ENCODE results near the gene GDPD5.

Gene GDPD5

DNA sequence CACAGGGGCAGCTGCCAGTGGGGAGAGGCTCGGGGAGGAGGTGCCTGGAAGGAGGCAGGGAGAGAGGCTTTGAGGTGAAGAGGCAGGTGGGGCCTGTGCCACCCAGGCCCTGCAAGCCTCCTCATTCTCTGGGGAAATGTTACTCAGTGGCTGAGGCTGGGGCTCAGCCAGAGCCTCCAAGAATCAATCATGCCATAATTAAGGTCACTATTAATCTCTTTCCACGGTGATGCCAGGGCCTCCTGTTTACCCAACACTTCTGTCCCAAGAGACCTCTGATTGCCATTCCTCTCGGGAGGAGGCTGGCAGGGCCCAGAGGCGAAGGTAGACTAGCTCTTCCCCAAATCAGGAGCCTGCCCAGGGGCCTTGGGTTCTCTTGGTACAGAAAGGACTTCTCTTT is 38.4 kb downstream of the GDPD5 start:
- no peak for DNase-seq (ENCODE audit: low spot score)

DNA sequence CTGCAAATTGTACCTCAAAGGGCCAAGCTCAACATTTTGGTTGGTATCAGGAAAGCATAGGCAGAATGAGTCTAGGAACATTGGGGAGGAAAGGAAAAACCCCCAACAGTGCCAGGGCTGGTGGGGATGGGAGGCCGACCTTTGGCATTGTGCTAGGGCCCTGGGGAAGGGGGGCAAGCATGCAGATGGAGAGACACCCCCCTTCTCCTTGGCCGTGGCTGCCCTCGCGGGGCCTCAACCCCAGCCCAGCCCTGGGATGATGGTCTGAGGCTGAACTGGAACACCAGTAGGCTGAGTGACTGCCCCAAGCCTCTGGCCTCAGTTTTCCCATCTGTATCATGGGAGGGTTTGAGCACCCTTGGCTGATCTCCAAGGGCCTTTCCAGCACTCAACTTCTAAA is 40.0 kb downstream of the GDPD5 start:
- no peak for DNase-seq (ENCODE audit: low spot score)

DNA sequence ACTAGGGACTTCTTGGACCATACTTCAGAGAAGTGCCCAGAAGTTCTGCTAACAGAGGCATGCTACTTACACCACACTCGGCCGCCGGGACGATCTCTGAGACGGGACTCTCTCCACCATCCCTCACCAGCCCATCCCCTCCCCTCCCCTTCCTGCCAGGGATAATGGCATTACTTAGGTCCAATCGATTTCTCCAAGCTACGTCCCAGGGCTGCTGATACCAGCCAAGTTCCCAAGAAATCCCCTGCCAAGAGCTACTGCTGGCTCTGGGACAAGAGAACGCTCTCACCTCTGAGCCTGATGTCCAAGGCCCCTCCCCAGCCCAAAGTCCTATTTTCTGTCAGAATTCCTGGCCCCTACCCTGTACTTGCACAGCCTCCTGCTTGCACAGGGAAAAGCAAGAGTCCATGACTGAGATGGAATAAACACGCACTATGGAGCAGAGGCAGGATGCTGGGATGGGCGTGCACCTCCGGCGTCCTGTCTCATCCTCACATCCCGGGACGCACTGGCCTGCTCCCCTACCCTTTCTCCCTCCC is 42.7 kb downstream of the GDPD5 start:
- no peak for DNase-seq (ENCODE audit: low spot score)

DNA sequence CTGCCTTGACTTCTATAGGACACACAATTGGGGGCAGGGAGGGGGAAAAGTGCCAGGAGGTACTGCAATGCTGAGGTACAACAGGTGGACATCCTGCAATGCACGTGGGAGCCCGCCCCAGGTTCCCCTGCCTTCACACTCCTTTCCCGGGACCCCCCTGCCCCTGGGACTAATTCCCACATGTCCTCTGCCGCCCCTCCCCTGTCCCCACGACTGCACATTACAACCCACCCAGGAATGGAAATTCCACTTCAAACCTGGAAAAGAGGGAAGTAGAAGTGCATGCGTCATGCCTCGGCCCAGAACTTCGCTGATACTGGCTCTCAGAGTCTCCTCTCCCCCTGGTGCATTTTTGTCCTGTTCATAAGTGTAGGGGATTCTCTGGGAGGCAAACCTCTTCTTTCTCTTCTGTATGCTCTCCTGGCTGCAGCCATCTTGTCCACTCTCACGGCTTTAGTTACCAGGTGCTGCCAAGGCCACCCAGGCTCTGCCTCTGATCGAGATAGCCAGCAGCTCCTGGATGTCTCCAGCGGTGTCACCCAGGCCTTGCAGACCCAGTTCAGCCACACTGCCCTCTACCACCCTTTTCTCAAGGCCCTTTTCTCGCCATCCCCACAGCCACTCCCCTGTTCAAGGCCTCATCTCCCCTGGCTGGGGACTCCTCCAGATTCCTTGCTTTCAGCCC is 43.7 kb downstream of the GDPD5 start:
- no peak for DNase-seq (ENCODE audit: low spot score)

DNA sequence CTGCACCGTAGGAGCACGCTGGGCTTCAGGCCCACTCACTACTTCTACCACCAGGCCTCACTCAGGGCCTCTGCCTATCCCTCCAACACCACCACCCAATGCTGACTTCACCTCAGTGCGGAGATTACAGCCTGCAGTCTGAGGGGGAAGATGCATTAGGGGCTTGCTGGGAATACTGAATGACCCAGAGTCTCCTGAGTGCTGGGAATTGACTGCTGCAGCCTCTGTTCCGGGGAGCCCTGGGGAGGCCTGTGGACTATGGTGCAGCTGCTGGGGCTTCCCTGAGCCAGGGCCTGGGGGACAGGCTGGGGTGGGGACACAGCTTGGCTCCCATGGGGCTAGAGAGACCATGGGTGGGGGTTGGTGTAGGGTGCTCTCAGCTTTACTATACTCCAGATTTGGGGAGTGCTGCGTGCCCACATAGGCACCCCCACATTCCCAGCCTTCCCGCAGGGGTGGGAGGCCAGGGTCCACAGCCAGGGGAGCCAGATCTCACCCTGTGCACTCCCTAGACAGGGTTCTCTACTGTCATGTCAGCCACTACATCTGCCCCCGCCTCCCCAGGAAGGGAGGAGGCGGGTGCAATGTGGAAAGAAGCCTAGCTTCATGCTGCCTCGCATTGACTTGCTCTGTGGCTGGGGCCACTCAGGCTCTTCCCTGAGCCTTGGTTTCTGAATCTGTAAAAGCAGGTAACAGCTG is 44.4 kb downstream of the GDPD5 start:
- DNase-seq (ENCODE audit: low spot score), result no peak

DNA sequence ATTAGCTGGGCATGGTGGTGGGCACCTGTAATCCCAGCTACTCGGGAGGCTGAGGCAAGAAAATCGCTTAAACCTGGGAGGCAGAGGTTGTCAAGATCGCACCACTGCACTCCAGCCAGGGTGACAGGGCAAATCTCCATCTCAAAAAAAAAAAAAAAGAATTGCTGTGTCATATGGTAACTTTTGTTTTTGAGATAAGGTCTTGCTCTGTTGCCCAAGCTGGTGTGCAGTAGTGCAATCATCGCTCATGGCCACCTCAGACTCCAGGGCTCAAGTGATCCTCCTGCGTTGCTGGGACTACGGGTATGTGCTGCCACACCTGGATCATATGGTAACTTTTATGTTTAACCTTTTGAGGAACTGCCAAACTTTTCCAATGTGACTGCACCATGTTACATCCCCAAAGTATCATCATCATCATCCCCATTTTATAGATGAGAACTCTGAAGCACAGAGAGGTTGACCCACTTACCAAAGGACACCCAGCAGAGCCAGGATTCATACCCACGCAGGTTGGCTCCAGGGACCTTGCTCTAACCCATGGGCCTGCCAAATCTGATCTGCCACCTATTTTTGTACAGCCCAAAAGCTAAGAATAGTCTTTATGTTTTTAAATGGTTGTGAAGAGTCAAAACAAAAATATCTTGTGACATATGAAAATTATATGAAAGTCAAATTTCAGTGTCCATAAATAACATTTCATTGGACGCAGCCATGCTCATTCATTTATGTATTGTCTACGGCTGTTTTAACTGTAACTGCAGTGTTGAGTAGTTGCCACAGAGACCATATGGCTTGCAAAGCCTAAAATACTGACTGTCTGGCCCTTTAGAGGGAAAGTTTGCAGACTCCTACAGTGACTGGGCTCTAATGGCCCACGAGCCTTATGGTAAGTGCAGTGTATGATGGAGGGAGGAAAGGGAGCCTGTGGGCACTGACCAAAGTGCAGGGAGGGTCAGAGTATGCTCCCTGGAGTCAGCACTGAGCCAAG is 45.3 kb downstream of the GDPD5 start:
- no peak for DNase-seq (ENCODE audit: low spot score)

DNA sequence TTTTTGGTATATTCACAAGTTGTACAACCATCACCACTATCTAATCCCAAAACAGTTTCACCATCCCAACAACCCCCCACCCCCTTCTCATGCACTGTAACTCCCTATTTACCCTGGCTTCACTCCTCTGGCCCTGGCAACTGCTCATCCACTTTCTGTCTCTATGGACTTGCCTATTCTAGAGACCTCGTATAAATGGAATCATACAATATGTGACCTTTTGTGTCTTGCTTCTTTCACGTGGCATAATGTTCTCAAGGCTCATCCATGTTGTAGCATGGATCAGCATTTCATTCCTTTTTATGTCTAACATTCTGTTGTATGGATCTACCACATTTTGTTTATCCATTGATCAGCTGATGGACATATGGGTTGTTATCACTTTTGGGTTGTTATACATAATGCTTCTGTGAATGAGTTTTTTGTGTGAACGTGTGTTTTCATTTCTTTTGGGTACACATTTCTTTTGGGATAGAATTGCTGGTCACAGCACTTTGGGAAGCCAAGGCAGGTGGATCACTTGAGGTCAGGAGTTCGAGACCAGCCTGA is 46.1 kb downstream of the GDPD5 start:
- no peak for DNase-seq (ENCODE audit: low spot score)

DNA sequence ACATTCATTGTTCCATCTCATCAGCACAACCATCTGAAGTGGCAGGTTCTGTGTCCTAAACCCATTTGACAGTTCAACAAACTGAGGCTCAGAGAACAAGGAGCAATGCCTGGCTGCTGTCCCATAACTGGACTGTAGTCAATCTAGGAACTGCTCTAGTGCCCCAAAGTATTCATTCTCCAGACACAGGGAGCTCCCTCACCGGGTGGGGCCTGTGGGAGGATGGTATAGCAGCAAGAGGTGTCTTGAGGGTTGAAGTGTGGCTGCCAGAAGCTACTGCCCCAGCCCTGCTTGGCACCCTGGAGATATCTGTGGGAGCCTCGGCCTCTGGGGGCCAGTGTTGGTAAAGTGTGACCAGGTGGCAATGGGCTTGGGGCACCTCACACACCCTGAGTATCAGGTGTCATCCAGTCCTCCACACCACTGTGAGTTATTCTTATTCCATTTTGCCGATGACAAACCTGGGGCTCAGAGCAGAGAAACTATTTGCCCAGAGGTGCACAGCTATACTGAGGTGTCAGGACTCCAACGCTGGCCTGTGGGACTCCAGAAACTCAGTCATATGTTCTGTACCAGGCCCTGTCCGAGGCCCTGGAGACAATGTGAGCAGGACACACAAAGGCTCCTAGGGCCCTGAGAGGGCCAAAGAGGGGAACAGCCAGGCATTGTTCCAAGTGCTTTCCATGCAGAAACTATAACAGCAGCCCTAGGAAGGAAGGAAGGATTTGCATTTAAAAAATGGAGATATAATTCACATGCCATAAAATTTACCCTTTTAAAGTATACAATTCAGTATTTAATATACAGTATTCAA is 46.8 kb downstream of the GDPD5 start:
- DNase-seq (ENCODE audit: low spot score), result no peak

DNA sequence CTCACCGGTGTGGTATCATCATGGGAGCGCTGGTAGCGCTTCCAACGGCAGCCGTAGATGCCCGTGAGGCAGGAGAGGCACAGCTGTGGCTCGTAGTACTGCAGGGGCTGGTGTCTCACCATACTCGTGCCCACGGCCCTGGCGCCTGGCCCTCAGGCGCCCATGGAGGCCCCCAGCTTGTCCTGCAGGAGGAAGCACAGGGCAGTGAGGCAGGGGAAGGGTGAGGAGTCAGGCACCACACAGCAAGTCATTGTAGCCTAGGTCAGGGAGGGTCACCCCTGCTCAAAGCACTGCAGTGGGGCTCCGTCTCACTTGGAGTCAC is 48.2 kb downstream of the GDPD5 start:
- no peak for DNase-seq (ENCODE audit: low spot score)

DNA sequence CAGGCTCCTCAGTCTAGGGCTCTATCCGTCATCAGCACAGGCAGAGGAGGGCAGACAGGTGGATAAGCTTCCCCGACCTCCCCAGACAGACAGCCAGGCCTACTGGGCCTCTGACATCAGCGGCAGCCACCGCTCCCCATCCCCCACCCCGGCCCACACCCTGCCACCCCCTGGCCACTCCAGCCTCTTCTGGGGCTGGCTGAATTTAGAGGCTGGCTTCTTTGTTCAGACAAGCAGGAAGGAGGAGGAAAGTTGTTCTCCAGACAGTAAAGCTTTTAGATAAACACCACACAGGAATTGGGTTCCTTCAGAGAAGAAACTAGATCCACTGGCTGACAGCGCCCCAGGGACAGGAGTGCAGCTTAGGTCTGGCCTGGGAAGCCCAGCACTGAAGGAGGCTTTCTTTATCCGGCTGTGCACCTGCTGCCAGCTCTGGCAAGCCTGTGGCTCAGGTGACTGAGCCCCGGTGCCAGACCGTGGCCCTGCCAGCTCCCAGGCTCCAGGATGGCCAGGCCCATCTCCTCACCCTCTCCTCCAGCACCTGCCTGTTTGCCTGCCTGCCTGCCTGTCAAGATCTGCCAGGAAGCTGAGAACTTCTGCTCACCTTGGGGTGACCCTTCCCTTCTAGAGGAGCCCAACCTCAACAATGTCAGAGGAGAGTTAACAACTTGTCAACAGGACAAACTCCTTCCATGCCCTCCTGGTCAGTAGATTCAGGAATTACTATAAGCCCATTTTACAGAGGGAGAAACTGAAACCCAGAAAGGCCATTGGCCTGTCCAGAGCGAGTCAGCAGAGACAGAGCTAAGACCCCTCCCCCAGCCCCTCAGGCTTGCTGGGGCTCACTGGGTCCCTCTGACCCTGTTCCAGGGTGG is 48.8 kb downstream of the GDPD5 start:
- DNase-seq (ENCODE audit: low spot score), result no peak

DNA sequence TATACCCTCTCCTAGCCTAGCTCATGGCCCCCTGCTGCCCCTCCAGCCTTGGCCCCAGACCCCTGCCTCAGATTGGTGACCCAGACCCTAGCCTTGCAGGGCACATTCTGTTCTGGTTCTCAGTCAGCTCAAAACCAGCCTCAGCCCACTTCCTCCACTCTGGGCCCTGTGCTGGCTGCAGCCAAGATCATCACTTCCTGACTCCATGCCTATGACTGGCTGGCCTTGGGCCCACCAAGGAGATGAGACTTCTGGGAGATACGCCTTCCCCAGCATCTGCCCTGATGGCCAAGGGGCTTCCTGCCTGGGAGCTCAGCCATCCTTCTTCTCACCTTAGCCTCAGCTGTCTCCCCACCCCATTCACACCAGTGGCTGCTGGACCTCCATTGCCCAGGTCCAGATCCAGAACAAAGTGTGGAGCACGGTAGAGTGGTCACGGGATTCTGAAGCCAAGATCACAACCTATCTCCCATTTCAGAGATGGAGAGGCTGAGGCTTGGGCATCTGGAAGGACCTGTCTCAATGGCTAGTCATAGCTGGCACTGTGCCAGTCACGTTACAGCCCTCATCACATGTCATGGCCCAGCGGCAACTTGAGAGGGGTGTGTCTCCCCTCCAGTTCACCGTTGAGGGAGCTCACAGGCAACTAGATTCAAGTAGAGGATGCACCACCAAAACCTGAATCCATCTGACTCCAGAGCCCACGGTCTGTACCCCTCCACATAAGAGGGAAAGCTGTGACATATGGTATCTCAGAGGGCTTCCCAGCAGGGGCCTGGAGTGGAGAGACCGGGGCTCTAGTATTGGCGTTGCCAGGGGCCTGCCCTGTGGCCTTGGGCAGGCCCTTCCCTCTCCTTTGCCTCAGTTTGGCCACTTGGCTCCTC is 49.7 kb downstream of the GDPD5 start:
- DNase-seq (ENCODE audit: low spot score), result peak; percentile 30

DNA sequence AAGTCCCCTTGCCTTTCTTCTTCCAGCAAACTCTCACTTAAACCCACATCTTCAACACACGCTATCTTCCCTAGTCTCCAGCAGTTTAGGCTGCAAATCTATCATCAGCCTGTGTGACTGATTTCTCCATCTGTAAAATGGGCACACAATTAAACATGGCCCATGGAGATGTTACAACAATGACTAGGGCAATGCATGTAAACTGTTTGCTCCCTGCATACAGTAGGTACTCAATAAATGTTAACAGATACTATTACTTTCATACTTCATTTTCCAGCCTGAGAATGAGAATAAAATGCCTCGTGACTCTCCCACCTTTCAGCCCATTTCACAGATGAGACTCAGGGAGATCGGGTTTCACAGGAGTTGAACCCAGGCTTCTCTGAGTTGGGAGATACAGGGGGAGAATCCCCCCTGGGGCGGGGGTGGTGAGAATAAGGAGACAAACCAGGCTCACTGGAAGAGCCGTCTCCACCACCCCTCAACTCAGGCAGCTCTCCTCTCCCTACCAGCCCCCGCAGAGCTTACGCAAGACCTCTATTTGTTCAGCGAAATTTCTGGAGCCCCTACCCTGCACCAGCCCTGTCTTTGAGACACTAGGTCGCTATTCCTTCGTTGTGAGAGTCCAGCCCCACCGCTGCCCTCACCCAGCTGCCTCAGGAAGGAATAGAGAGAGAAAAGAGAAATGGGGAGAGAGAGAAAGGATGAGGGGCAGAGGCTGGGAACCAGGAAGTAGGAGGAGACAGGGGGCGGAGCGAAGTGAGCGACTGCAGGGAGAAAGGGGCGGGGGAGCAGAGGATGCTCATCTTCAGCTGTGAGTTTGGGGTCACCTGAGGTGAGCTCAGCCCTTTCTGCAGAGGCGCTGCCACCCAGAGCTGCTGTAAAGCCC is 50.6 kb downstream of the GDPD5 start:
- peak; percentile 37 for DNase-seq (ENCODE audit: low spot score)

DNA sequence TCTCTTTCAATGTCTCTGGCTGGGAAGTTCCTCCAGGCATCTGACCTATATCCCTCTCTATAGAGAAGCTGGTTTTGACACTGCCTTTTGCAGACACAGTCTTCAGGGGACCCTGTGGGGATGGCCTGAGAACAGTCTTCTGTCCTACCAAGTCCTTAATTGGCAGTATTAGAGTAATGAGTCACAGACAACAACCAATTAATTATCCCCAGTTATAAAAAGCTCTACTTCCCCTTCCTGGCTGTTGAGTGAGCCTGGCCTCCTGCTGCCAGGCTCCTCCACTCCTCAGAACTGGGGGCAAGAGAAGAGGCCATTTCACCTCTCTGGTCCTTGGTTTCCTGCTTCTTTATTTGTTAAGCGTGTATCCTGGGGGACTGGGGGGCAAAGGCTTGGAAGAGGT is 51.5 kb downstream of the GDPD5 start:
- peak; percentile 18 for DNase-seq (ENCODE audit: low spot score)

DNA sequence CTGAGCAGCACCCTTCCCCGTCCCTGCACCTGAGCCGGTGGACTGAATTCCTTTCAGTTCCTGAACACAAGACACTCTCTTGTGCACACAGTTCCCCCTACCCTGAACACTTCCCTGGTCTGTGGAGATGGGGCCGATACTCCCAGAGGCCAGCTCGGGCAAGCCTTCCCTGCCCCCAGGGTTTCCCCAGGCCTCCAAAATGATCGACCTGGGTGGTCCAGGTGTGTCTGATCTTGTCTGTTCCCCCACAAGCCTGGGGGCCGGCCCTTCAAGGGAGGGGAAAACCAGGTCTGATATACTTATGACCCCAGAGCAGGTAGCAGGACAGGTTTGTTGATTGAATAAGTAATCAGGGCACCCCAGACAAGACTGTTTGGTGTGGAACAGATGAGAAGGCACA is 52.1 kb downstream of the GDPD5 start:
- no peak for DNase-seq (ENCODE audit: low spot score)

DNA sequence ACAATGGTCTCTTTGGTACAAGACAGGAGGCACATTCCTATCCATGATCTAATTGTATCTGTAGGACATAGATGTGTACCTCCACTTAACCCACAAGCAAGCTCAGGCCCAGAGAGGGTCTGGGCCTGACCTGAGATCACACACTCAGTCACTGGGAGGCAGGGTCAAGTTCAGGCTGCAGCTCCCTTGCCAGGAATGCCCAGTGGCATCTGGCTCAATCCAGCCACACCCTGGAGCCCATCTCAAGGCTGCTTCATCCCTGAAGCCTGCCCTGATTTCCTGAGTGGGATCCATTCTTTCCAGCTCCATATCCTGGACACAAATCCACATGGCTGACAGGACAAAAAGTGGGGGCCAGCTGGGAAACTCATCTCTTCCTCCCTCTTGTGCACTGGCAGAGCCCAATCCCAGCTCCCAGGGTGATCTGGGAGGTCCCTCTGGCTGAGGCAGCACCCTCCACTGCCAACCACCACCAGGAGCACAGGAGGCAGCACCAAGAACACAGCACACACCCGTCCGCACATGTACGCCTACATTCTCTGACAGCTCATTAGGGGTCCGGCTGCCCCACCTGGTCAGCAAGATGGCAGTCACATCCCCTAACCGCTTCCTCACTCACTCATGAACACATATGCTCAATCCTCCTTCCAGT is 53.5 kb downstream of the GDPD5 start:
- DNase-seq (ENCODE audit: low spot score), result no peak

DNA sequence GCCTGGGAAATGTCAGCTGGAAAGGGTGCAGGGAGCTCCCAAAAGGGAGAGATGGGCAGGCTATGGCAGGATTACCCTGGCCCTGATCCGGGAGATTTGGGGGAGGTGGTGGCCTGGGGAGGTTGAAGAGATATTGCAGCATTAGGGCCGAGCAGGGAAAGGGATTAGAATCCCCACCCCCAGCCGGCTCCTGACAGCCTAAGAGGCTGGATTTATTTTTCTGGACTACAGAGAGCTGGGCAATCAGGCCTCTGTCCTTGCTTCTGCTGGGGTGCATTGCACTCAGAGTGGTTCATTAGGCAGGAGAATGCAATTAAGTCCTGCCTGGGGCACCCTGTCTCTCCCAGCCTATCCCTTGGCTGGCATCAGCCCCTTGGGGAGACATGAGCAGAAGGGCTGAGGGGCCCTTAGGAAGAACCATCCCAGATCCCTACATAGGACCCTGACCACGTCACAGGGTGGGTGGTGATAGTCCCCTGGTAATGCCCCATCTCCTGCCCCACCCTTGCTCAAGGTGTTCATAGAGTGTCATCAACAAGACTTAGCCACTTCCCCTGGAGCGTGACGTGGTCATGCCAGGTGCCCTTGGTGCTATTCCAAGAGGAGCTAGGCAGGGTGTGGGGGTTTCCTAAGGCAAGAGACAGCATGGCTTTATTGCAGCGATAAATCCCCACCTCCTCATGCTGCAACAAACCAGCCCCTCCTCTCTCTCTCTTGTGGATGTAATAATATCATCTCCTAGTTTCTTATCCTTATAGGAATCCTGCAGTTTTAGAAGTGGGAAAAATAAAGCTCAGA is 54.4 kb downstream of the GDPD5 start:
- DNase-seq (ENCODE audit: low spot score), result no peak

DNA sequence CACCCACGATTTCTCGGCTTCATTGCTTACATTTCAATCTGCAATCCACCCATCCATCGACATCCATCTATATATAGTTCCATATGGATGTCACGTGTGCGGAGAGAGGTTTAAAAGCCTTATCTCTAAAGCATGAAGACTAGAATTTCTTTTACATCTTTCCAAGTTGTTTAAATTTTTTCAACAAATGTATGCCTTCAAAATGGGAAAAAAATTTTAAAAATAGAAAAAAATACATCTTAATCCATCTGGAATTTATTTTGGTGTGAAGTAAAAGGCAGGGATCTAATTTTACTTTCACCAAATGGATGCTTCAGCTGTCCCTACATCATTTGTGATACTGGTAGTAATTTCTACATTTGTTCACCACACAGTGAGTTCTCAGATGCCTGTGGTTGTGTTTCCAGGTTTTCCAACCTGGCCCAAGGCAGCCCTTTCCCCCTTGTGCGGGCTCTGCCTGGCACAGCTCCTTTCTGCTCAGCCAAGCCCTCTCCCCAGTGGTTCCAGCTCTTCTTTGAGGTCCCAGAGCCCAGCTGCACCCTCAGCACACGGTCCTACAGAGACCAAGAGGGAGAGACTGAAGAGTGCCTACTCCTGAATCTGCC is 55.2 kb downstream of the GDPD5 start:
- DNase-seq (ENCODE audit: low spot score), result no peak

All from NAMALWA (cell line).